Measurements from ENCODE around the gene GGT7.
"Not testable (repeated sequence)": the region's sequence is repeated elsewhere in the genome, so short reads cannot be mapped to it uniquely, and the experiment has no call there.

Gene GGT7

GRCh38 chr20:34883087-34883688 lies 10.5 kb upstream of the GGT7 start (continued):
- no peak for TF ChIP-seq ZNF404 (tag by site-specific recombination; IDR thresholded peaks at IDR 0.05)
- no peak for TF ChIP-seq ZNF664 (tag by site-specific recombination; IDR thresholded peaks at IDR 0.05)

- no peak overlapping the region for H3K4me3 ChIP-seq (ENCODE audit: low read depth, low read length)
- CTCF ChIA-PET: no interaction called here
- H3K36me3 ChIP-seq (ENCODE audit: control insufficient read depth in 2 of 2, insufficient read depth in 1 of 2, low read length in 2 of 2): peaks cover 4 to 29% of the 10 kb centered on the region in 2 experiments; a peak in 2 of 3 replicates
- H3K9me3 ChIP-seq (ENCODE audit: control insufficient read depth, insufficient read depth, low read depth, low read length): no peaks in the 10 kb centered on the region
- POLR2A ChIA-PET: no interaction called here
- H3K27ac ChIP-seq (ENCODE audit: extremely low read depth, low read depth, low read length): no peak overlapping the region
- TF ChIP-seq REST (tag by site-specific recombination; IDR thresholded peaks at IDR 0.05) (no peak), ZNF664 (tag by site-specific recombination; IDR thresholded peaks at IDR 0.05) (peak; percentile 92)
- H3K4me1 ChIP-seq (ENCODE audit: control insufficient read depth, insufficient read depth, low read length): peaks cover 3% of the 10 kb centered on the region; the same call in 1 of the 2 replicates
Observed at GRCh38 chr20:34881689-34882088, 9.0 kb upstream of the GGT7 start.

GRCh38 chr20:34880971-34881370 lies 8.3 kb upstream of the GGT7 start:
- ChIA-PET POLR2A (interaction anchor here (0.7 kb wide), 1 partner anchor 15 kb away, joined by 8 read pairs; no protein-coding TSS in a partner anchor), CTCF (interaction anchor here (0.5 to 0.6 kb wide), 2 partner anchors 46 to 210 kb away, joined by 3 to 4 read pairs; no protein-coding TSS in a partner anchor)
- TF ChIP-seq ZNF362 (tag by site-specific recombination; IDR thresholded peaks at IDR 0.05): peak; percentile 22; the same call in 1 of the 2 replicates
- H3K27ac ChIP-seq (ENCODE audit: extremely low read depth, low read depth, low read length); H3K9me3 ChIP-seq (ENCODE audit: control insufficient read depth, insufficient read depth, low read depth, low read length); H3K4me3 ChIP-seq (ENCODE audit: low read depth, low read length); H3K4me1 ChIP-seq (ENCODE audit: control insufficient read depth, insufficient read depth, low read length): not testable (repeated sequence)
- H3K36me3 ChIP-seq (ENCODE audit: control insufficient read depth in 2 of 2, insufficient read depth in 1 of 2, low read length in 2 of 2): peaks cover 4 to 29% of the 10 kb centered on the region in 2 experiments; a peak in 2 of 3 replicates

GRCh38 chr20:34880215-34880850 lies 7.7 kb upstream of the GGT7 start:
- CTCF ChIA-PET: interaction anchor here (0.5 to 0.7 kb wide), 4 partner anchors 33 to 210 kb away, joined by 3 to 4 read pairs (median 4); no protein-coding TSS in a partner anchor
- POLR2A ChIA-PET: interaction anchor here (0.7 kb wide), 1 partner anchor 15 kb away, joined by 8 read pairs; no protein-coding TSS in a partner anchor
- H3K9me3 ChIP-seq (ENCODE audit: control insufficient read depth, insufficient read depth, low read depth, low read length): no peaks in the 10 kb centered on the region
- peaks cover 3% of the 10 kb centered on the region; the same call in 1 of the 2 replicates for H3K4me1 ChIP-seq (ENCODE audit: control insufficient read depth, insufficient read depth, low read length)
- H3K27ac ChIP-seq (ENCODE audit: extremely low read depth, low read depth, low read length): no peak overlapping the region
- peaks cover 4 to 25% of the 10 kb centered on the region in 2 experiments; a peak in 2 of 3 replicates for H3K36me3 ChIP-seq (ENCODE audit: control insufficient read depth in 2 of 2, insufficient read depth in 1 of 2, low read length in 2 of 2)
- no peak overlapping the region for H3K4me3 ChIP-seq (ENCODE audit: low read depth, low read length)
- TF ChIP-seq ZNF391 (tag by site-specific recombination; IDR thresholded peaks at IDR 0.05; ENCODE audit: borderline replicate concordance, low read depth): no peak
- TF ChIP-seq ZFHX2 (tag by site-specific recombination; conservative IDR thresholded peaks at IDR 0.05): no peak
- TF ChIP-seq ZNF223 (tag by site-specific recombination; IDR thresholded peaks at IDR 0.05): no peak
- TF ChIP-seq ZNF302 (tag by site-specific recombination; IDR thresholded peaks at IDR 0.05; ENCODE audit: low read depth): no peak
- TF ChIP-seq KLF1 (tag by site-specific recombination; IDR thresholded peaks at IDR 0.05): peak; percentile 94
- peak; percentile 14; the same call in 1 of the 2 replicates for TF ChIP-seq ZNF449 (tag by site-specific recombination; IDR thresholded peaks at IDR 0.05)
- no peak for TF ChIP-seq ZNF558 (tag by site-specific recombination; IDR thresholded peaks at IDR 0.05)
- no peak for TF ChIP-seq ZNF555 (tag by site-specific recombination; conservative IDR thresholded peaks at IDR 0.05)
- TF ChIP-seq PATZ1 (tag by site-specific recombination; IDR thresholded peaks at IDR 0.05): 0 out of 2 replicates have a peak, but pooled peaks have one; percentile 29
- TF ChIP-seq KLF9 (tag by site-specific recombination; IDR thresholded peaks at IDR 0.05; ENCODE audit: low read depth): no peak
- TF ChIP-seq ZFP41 (tag by site-specific recombination; IDR thresholded peaks at IDR 0.05; ENCODE audit: borderline replicate concordance): no peak
- TF ChIP-seq ZNF155 (tag by site-specific recombination; IDR thresholded peaks at IDR 0.05): no peak
- TF ChIP-seq OVOL3 (tag by site-specific recombination; IDR thresholded peaks at IDR 0.05): no peak
- TF ChIP-seq OSR2 (tag by site-specific recombination; IDR thresholded peaks at IDR 0.05): 0 out of 2 replicates have a peak, but pooled peaks have one; percentile 14
- no peak for TF ChIP-seq ZBTB8A (tag by site-specific recombination; IDR thresholded peaks at IDR 0.05)
- TF ChIP-seq ZNF112 (tag by site-specific recombination; IDR thresholded peaks at IDR 0.05): no peak

Data from HEK293 (cell line).